GM21360 (cell line): ENCODE results near the gene ZNF354C.

Source experiments
- ATAC-seq: cut with Tn5 transposase; IDR thresholded peaks from one replicate; pipeline ENCODE4 v1.9.1; 2021; ENCODE audit warnings: mild to moderate bottlenecking, moderate library complexity; ENCODE audit not compliant: unreplicated experiment

The ZNF354C gene

DNA sequence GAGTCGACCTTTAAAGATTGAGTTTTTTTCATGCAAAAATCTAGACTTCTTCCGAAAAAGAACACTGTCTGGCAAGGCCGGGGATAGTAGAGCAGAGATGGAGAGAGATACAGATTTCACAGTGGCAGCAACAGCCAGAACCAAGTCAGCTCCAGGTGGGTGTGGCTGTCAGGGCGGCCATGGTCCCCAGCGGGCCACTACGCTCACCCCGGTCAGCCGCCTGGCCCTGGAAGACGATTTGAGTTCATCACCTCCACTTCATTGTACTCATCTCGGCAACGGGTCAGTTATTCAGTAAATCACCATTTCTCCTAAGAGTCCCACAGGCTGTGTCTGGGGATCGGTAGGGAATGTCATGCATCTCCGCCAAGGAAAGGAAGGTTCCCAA lies 53.0 kb downstream of the ZNF354C start:
- ATAC-seq: no peak

DNA sequence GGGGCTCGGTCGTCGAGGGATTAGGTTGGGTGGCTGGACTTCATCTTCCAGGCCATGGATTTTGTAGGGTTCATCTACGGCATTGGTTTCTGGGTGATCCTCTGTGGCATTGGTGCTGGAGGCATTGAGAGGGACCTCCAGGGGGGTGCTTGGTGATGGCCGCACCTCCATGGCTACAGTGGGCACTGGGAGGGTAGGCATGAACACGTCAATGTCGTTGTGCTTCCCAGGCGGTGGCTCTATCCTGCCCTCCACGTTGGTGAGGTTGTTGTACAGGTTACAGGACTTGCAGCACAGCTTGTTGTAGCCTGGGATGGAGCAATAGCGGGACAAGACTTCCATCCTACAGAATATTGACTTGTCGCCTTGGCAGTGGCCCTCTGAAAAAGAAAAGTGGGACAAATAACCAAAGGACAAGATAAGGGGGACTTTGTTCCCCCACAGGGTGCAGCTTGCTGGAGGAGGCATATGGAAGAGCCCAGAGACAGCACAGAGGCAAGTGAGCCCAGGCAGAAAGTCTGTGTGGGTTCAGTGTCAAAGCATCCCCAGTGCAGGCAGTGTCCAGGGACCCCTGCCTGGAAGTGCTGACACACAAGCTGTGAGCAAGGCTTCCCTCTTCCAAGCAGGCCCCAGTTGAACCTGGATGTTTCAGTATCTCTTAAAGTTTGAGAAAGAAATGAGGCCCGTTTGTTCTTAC lies 53.9 kb downstream of the ZNF354C start:
- no peak for ATAC-seq

DNA sequence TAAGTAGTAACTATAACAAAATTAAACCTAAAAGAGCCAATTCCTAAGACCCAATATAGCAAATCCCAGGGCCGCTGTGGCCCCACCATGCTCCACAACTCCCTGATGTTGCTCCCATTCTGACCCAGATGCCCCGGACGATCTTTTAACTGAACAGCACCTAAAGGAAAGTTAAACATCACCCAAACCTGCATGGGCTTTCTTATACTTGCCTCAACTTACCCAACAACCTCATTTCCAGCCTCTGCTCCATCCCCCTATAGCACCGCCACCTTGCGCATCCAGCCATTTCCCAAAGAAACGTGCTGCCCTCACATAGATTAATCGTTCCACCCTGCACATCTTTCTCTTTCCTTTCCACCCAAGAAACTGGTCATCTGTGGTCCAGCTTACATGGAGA lies 54.6 kb downstream of the ZNF354C start:
- no peak for ATAC-seq

DNA sequence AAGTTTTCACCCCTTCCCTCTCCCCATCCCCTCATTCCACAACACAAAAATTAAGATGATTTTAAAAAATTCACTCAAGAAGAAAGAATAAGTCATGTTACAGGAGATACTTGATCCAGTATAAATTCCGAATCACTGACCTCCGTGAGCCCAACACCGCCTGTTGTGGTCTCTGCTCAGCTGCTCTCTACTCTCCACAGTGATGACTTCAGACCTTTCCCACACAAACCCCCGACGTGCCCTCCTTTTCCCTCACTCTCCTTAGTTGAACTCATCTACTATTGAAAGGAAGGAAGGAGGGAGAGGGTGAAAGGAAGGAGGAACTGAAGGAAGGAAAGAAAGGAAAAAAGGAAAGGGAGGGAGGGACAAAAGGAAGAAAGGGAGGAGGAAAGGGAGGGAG lies 55.1 kb downstream of the ZNF354C start:
- ATAC-seq: no peak

DNA sequence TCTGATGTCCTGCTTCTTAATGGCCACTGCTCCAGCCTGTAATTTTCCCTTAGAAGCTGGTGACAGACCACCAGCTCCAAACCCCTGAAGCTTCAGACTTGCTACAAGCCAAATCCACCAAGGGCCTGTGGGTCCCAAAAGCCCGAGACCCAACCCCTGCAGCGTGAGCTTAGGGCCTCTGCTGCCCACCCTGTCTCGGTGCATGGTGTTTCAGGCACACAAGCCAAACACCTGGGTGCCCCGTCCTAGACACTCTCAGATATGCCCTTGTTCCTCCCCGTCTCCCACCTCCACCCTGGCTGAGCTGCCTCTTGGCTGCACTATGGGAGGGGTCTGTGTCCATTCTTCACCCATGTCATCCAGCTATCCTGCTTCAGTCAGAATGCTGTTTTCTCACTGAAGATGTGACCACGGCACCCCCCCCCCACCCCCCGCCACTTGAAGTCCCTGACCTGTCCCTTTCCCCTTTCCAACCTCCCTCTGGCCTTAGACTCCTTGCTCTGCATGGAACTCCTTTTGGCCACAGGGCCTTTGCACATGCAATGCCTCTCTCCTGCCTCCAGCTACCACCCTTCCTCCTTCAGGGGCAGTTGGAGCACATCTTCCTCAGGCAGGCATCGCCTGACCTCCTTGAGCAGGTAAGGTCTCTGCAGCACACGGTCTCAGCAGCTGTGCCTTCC lies 55.8 kb downstream of the ZNF354C start:
- no peak for ATAC-seq

DNA sequence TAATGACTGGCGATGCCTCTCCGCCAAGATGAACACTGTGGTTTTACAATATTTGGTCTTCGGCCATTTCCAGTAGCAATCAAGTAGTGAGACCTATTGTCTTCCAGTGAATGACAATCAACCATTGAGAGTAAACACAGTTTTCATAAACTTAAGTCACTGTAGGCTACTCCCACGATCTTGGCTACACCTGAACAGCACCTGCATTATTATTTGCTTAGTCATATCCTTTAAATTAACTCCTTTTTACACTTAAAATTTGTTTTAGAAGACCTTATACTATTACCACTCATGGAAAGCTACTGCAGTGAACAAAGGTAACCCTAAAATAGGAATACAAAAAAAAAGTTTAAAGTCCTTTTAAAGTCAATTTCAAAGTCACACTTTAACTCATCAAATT lies 58.2 kb downstream of the ZNF354C start:
- no peak for ATAC-seq

DNA sequence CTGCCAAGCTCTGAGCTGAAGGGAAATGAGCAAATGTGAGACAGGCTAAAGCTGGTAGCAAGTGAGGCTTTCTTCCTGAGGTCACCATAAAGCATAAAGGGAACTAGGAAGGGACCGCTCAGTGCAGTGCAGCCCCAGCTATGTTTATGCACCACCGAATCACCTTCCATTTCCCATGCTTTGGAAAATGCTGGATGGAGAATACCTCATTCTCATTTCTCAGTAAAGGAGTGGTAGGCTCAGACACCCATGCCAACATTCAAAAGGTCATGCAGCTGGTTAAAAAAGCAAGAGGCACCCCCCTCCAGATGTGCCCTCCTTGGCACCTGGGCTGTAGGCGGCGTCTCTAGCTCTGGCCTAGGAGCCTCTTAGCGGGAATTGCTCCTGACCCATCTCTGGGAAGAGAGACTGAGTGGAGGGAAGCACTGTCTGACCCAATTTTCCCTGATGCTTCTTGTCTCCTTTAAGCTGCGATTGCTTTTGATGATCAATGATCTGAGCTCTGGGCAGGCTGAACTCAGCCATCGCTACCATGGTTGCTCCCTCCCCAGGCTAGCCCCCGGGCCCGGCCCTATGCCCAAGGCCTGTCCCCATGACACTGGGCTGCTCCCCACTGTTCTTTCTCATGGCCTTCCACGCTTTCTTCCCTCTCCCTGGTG lies 58.7 kb downstream of the ZNF354C start:
- ATAC-seq: no peak

DNA sequence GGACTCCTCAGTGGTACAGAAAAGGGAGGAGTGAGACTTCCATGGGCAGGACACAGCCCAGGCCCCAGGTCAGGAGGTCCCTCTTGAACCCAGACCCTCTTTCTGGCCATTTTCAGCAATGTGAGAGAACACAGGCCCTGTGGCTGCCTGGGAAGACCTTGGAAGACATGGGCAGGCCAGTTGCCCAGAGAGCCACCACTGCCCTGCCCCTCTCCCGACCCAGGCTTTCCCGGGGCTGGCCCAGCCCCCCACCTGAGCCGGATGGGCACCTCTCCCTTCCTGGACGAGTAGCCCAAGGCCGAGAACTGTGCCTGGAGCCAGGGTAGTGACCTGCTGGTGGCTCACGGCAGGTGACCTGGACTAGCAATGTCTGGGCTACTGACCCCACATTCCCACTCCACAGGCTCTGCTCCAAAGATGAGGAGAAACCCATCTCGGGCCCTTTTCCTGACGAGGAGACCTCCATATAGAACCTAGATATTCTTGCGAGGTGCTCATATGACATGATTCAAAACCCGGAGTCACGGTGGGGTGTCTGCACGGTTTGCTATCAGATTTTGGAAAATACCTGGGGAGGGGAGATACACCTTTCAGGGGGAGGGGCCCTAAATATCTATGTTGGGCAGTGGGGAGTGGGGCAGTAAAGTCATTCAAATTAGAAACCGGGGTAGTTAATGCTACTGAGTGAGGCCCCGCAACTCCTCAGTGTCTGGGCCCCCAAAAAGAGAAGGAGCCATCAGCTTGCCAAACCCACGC lies 59.4 kb downstream of the ZNF354C start:
- no peak for ATAC-seq

DNA sequence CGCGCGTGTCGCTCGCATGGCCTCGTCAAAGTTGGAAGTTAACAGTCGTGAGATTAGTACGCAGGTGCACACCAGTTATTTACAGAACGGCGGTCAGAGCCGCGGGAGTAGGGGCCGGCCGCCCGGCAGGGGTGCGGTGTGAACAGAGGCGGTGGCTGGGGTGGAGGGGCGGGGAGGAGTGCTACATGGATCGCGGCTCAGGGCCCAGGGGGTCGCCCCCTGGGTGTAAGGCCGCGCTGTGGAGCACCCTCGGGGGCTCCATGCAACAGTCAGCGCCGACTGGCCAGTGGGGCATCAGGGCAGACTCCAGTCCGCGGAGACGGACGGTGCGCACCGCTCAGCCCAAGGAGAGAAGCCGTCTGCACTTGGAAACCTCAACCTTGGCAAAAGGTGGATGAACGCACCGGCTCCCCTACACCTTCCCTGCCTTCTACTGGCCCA lies 60.3 kb downstream of the ZNF354C start:
- ATAC-seq: no peak

DNA sequence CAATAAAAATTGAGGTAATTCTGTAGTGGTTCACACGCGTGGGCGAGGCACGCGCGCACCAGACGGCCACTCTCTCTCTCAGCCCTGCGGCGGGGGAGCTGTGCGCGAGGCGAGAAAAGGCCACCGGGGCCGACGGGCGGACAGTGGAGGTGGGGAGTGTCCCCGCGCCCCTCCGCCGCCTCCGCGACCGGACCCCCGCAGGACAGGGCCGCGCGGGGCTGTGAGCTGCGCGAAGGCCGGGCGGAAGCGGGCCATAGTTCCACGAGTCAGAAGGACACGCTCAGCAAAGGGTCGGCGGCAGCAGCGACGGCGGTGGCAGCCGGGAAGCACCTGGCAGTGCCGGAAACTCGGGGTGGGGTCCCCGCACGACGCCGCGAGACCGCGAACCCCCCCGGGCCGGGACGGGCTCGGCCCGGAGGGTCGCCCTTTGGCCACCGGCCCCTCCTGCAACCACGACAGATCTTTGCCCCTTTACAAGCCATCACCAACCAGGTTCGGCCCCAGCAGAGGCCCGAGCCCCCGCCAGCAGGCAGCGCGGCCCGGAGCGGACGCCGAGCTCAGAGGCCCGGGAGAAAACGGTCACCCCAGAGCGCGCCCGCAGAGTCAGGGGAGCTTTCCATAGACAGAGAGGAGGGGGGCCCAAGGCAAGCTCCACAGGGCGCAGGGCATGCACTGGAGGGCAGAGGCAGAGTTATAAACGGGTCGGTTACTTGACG lies 60.9 kb downstream of the ZNF354C start:
- ATAC-seq: no peak

DNA sequence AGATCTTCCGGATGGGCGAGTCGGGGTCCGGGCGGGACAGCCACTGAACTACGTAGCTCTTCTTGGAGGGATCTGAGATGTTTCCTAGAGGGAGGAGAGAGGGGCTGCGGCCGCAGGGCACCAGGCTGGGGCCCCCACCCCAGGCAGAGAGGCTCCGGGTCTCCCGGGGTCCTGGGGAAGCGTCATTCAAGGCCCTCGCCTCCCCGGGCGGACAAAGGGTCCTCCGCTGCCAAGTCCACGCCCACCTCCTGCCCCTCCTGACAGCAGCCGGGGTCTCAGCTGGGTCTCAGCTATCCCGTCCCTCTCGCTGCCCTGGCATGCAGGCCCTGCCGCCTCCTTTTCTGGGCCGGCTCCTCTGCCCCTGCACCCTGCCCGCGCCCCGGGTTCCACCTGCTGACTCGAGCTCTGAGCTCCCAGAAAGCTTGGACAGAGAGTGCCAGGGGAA lies 61.5 kb downstream of the ZNF354C start:
- ATAC-seq: no peak

DNA sequence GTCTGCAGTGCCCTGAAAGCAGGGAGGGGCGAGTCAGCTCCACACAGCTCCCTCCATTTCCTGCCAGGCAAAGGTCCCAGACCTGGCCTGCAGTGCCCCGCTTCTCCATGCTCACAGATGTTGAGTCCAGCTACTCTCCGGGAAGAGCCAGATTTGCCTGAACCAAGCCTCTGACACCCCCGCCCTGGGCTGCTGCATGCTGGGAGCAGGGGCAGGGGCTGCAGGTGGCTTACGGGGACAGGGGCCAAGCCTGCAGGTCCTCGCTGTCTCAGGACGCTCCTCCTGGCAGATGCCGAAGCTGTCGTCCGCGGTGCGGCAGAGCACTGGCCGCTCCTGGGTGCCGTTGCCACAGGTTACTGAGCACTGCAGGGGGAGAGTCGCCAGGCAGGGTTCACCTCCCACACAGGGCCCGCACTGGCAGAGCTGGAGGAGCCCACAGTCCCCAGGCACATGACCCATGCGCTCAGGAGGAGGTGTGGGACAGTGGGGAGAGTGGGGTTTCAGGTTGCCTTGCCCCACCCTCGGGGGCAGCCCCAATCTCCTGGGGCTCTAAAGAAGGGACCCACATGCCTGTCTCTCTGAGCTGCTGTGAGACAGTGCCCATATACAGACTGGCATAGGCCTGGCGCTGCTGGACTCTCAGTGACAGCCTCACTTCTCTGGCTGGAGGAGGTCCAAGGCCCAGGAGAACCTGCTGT lies 62.4 kb downstream of the ZNF354C start:
- ATAC-seq: no peak

DNA sequence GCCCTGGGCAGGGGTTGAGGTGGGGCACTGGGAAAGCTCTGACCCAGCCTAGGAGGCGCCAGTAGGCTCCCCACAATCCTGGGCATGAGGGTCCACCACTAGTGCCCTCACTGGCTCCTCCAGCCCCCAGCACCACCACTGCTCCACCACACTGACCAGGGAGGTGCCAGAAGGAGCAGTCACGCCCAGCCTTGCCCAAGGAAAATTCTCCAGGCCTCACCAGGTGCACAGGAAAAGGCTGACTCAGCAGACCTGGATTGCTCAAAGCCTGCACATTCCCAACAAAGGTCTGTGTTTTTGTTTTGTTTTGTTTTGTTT lies 62.9 kb downstream of the ZNF354C start:
- no peak for ATAC-seq

DNA sequence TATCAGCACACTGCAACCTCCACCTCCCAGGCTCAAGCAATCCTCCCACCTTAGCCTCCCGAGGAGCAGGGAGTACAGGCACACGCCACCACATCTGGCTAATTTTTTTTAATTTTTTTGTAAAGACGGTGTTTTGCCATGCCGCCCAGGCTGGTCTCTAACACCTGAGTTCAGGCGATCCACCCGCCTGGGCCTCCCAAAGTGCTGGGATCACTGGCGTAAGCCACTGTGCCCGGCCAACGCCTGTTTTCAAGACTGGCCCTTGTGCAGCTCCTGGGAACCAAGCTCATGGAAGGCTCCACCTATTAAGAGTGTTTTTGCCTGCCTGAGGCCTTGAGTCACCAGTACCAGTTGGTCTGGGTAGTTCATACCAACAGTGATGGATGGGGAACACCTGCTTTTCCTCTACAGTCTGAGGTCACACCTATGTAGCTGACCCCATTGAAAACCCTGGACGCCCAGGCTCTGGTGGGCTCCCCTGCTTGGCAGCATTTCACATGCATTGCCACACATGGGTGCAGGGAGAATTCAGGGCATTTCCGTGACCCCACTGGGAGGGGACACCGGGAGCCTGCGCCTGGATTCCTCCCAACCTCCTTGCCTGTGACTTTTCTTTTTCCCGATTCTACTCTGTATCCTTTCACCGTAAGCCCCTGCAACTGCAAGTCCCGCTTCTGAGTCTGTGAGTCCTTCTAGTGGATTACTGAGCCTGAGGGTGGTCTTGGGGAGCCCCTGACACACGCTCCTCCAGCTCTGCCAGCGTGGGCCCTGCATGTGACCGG lies 63.5 kb downstream of the ZNF354C start:
- no peak for ATAC-seq

DNA sequence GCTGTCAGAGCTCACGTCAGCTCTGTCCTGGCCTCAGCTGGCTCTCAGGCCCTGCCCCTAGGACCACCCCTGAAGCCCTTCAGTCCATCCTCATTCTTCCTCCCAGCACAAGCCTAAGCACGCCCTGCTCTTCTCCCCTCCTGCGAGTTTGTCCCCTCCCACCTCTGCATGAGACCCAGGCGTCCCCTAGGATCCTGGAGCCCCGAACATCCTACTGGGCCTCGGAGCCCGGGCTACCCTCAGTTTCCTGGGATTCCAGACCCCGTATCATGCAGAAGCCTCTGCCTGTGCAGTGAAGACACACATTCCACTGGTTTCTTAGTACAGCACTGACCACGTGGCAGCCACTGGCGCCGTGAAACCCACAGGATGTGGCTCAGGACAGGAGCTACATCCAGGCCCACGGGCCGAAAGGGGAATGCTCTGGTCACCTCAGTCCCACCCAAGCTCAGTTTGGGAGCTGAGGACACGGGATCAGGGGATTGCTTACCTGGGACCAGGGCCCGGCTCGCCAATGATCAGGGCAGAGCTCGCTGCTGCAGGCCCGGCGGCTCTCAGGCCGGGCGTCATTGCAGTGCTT lies 64.2 kb downstream of the ZNF354C start:
- no peak for ATAC-seq

DNA sequence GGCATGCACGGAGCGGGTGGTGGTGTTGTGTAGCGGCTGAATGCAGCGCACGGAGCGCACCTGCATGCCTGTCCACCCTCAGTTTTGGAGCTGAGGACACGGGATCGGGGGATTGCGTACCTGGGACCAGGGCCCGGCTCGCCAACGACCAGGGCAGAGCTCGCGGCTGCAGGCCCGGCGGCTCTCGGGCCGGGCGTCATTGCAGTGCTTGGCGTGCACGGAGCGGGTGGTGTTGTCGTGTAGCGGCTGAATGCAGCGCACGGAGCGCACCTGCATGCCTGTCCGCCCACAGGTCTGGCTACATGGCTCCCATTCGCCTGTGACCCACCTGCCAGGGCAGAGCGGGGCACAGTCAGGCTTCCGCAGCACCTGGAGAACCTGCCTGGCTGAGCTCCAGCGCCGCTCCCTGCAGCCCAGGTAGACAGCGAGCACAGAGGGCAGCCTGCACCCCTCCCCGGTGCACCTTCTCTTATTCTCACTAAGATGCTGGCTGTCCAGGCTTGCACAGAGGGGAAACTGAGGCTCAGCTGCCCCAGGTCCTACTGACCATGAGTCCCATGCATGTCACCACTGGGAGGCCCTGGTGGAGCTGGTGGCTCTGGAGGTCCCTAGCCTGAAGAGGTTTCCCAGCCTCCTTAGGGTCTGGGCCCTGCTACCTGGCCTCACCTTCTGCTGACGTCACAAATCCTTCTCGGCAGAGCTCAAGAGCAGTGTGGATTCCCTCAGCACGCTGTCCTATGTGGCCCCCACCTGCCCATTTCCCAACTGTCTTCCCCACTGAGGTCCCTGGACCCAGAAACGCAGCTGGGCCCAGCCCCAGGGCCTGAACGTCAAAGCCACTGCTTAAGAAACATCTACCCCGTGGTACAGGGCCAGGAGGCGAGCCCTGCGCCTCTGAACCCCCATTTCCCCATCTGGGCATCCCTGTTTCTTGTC lies 64.9 kb downstream of the ZNF354C start:
- no peak for ATAC-seq

DNA sequence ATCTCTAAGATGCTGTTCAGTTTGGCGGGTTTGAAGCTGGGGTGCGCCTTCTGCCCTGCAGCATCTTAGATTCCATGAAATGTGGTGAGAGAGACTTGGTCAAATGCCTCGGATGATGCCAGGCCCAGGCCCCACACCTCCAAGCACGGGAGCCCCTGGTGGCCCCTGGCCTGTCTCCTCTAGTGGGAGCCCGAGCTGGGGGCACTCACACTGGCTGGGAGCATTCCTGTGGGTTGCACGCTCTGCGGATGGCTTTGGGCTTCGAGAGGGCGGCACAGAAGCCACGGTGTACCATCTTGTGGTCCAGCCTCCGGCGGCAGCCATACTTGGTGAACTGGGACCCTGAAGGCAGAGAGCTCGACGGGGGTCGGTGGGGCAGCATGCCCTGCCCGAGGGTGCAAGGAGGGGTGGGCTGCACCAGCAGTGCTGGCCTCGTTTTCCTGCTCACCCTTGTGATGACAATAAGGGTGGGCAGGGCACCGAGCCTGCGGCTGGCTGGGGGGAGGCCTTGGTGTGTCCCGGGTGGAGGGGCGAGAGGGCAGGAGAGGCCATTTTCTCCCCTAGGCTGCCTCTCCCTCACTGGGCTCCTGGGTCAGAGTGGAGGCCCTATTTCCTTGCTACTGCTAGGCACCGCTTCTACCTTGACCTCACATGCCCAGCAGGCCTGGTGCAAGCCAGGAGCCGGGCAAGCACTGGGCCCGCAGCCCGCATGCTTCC lies 65.8 kb downstream of the ZNF354C start:
- no peak for ATAC-seq
